ENCODE measurements around the gene ZDHHC3.

ZDHHC3 gene

DNA sequence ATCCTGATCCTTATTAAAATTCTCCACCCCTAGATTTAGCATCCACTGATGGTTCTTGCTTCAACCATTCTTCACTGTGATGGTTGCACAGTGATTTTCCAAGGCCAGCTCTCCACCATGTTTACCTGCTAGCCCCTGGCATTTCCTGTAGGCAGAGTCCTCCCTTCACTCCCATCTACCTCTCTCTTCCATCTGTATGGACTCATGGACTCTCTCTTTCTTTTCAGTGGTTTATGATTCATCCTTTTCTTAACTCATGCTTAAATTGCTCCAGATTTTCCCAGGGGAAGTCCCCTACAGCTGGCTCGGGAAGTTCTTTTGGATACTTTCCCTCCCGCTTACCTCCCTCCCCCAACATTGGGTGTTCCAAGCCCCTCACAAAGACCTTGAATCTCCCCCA lies 82.9 kb downstream of the ZDHHC3 start:
- no peak for DNase-seq (ENCODE audit: low read depth in 2 of 2)

DNA sequence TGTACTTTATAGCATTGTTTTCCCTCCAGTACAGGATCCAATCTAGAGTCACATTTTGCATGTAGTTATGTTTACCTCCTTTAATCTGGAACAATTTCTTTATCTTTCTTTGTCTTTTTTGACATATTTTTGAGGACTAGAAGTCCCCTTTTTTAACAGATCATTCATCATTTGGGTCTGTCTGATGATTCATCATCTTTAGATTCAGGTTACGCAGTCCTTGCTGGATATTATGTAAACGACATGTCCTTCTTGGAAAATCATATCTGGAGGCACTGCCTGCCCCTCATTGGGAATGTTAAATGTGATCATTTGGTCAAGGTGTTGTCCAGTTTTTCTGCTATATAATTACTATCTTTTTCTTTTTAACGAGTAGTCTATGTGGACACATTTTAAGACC lies 83.3 kb downstream of the ZDHHC3 start:
- no peak for DNase-seq (ENCODE audit: low read depth in 2 of 2)

DNA sequence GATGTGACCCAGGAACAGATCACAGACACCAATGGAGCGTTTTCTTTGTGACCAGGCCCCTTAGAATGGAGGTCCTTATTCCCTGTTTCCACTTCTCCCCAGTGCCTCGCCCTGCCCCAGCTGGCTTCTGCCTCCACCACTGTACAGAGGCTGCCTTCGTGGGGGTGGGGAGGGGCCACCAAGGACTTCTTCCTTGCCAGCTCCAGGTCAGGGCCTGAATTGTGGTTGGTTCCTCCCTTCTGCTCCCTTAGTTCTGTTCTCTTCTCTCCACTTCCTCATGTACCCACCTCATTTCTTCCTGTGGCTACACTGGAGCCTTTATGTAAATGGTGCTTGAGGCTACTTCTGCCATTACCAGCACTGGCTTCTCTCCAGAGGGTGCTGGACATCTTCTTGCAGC lies 85.1 kb downstream of the ZDHHC3 start:
- DNase-seq (ENCODE audit: low read depth in 2 of 2): no peak

DNA sequence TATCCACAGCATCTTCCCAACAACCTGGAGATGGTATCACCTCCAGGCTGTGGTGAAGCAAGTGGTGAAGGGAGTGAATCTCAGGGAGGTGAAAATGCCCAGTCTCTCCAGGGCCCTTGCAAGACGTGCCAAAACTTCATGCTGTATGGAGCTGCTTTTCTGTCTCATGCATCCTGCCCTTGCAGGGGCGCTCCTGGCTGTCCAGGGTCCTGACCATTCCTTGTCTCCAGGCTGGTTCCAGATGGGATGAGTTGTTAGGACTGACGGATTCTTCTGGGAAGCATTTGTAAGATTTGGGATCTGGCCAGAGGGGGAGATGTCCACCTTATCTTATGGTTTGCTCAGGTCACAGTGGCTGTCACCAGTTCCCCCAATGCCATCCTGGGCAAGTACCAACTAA lies 85.7 kb downstream of the ZDHHC3 start:
- no peak for DNase-seq (ENCODE audit: low read depth in 2 of 2)

DNA sequence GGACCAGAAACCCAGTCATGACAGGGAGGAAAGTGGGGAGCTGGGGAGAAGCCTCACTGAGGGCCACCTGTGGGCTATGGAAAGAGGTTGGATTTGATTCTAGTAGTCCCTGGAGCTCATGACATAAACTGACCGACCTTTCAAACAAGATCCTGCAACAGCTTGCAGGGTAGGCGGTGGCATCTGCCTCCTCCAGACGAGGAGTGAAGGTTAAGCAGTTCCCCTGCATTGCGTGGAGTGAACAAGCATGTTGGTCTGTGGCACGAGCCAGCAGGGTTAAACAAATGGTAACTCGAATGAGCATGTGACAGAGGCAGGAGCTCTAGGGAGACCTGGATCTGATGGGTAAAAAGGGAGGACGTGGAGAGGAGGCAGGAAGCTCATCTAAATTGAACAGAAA lies 88.9 kb downstream of the ZDHHC3 start:
- no peak for DNase-seq (ENCODE audit: low read depth in 2 of 2)

DNA sequence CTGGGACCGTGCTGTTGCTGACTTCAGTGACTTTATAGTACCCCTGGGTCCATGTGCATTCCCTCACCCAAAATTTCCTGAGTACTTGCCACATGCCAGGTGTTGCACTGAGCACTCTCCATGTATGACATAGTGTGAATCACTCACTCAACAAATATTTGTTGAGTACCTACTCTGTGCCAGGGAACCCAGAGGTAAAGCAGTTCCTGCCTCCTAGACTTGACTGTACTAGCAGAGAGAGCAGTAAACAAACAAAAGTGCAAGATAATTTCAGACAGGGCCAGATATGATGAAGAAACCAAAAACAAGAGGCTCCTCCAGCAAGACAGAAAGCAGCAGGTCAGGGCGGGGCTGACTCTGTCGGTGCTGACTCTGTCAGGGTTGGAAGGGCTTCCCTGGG lies 89.4 kb downstream of the ZDHHC3 start:
- no peak for DNase-seq (ENCODE audit: low read depth in 2 of 2)

DNA sequence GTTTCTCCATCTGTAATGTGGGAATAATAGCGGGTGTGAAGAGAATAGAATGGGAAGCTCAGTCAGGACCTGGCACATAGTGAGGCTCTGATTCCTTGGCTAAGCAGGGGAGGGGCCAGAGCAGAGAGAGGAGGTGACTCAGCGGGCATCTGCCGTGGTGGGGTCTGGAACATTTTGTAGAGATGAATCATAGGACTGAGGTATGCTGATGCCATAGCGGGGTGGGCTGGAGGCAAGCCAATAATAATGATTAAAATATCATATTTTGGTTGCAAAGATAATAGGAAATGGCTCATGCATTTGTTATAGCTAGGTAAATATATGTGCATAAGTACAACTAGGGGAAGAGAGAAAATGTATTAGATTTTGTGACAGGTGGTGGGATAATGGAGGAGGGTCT lies 90.4 kb downstream of the ZDHHC3 start:
- no peak for DNase-seq (ENCODE audit: low read depth in 2 of 2)

DNA sequence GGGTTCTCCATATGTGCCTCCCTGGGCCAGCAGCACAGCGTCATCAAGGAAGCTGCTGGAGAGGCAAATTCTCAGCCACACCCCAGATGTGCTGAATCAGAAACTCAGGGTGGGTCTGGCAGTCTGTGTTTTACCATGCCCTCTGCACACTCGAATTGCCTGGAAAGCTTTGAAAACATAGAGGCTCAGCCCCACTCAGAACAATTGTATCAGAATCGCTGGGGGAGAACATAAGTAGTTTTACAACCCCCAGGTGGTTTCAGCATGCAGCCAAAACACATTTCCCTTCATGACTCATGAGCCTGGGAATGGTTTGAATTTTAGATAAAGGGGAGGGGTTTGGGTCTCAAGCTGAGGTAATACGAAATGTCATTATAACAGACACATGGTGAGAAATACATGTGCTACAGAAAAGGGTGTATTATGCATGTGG lies 92.0 kb downstream of the ZDHHC3 start:
- DNase-seq (ENCODE audit: low read depth in 2 of 2): no peak

DNA sequence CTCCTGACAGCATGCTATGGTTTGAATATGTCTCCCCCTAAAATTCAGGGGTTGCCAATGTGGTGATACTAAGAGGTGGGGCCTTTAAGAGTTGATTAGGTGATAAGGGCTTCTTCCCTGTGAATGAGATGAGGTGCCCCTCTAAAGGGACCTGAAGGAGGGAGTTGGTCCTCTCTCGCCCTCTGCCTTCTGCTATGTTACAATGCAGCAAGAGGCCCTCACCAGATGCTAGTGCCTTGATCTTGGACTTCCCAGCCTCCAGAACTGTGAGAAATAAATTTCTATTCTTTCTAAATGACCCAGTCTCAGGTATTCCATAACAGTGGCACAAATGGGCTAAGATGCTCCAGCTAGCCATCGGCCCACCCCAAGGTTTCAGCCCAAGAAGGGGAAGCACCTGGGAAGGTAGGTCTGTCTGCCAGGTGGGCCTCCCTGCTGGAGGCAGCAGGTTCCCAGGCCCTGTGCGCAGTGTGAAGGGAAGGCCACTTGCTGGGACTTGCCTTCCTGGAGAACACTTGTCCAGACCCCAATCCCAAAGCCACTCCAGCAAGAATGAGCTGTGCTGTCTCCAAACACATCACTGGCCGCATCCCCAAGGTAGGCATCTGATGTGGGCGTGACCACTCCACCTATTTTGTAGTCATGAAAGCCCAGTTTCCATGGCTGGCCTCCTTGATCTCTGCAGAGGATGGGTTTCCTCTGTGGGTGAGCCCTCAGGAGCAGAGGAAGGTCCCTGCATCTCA lies 92.6 kb downstream of the ZDHHC3 start:
- no peak for DNase-seq (ENCODE audit: low read depth in 2 of 2)

DNA sequence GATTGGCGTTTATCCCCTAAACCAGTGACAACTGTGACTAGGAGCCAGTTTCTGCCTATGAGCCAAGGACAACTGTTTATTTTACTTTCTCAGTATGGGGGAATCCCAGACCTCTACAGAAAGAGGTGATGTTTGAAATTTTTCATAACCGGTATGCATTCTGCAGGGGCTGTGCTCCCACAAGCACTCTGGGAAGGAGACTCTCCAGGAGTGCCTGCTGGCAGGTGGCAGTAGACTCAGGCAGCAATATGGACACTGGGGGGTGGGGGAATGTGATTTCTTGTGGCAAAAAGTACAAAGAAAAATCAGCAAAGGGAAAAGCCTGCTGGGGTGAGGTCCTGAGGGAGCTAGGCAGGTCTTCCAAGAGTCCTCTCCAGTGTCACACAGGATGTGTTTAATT lies 95.7 kb downstream of the ZDHHC3 start:
- DNase-seq (ENCODE audit: low read depth in 2 of 2): no peak

DNA sequence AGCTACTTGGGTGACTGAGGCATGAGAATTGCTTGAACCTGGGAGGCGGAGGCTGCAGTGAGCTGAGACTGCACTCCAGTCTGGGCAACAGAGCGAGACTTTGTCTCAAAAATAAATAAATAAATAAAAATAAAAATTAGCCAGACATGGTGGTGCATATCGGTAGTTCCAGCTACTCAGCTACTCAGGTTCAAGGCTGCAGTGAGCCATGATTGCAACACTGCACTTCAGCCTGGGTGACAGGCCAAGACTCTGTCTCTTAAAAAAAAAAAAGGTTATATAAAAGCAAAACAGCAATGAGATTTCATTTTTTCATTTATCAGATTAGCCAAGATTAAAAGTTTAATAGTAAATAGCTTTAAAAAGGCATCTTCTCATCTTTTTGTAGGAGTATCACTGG lies 98.6 kb downstream of the ZDHHC3 start:
- DNase-seq (ENCODE audit: low read depth in 2 of 2): no peak

DNA sequence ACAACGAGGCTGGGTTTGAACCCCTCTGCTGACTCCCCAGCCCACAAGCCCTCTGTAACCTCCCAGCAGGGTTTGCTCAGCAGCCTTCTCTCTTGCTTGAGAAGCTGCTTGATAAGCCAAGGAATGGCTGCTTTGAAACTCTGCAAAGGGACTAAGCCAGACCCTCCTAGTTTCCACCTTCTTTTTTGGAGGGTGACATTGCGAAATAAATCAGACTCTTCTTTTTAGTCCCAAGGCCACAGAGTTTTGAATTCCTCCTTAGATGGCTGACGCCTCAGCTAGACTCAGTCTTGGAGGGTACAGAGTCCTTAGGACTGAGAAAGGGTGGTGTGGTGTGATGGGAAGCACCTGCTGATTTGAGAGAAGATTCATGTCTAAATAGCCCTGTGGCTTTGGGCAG lies 100.4 kb downstream of the ZDHHC3 start:
- no peak for DNase-seq (ENCODE audit: low read depth in 2 of 2)

Measured in activated CD8-positive, alpha-beta memory T cell treated with anti-CD3 and anti-CD28 coated beads for 4 hours (primary cell).